Activated naive CD4-positive, alpha-beta T cell treated with anti-CD3 and anti-CD28 coated beads, Interleukin-2, amount 10 ng/mL, durations not matched to agents 7 days and 5 days (primary cell): Measurements from ENCODE around the gene LMNA.
"Not testable (repeated sequence)": the region's sequence is repeated elsewhere in the genome, so short reads cannot be mapped to it uniquely, and the experiment has no call there.

Experiments used
- CTCF ChIA-PET: fragments of 350-600 bp; sonication (Branson Sonifier 250); formaldehyde crosslinking; loops from one replicate; lab custom pipeline; 2021; ENCODE audit warnings: antibody characterized with exemption; lab: Charles Lee
- DNase-seq: peaks from one replicate; pipeline ENCODE4 v3.0.0-alpha.2; 2020
- H3K27ac Mint-ChIP-seq: one replicate; pipeline ENCODE4 v1.8.0; 2021; ENCODE audit warnings: mild to moderate bottlenecking, moderate library complexity, mixed read lengths
- H3K27me3 Mint-ChIP-seq: one replicate; pipeline ENCODE4 v1.8.0; 2021; ENCODE audit warnings: mild to moderate bottlenecking, mixed read lengths
- H3K36me3 Mint-ChIP-seq: one replicate; pipeline ENCODE4 v1.8.0; 2021; ENCODE audit warnings: mixed read lengths
- H3K4me1 Mint-ChIP-seq: one replicate; pipeline ENCODE4 v1.8.0; 2021; ENCODE audit warnings: mixed read lengths
- H3K4me3 Mint-ChIP-seq: one replicate; pipeline ENCODE4 v1.8.0; 2021; ENCODE audit warnings: mild to moderate bottlenecking, moderate library complexity, mixed read lengths
- H3K9me3 Mint-ChIP-seq: one replicate; pipeline ENCODE4 v1.8.0; 2021; ENCODE audit warnings: mixed read lengths

Gene LMNA

GRCh38 chr1:156114101-156114918 lies at the start of gene LMNA:
LMNA (plus strand) TSS chr1:156114711; CDS start chr1:156114919, 208 bp downstream.
- Mint-ChIP-seq H3K4me3 (peak within 1 kb of the TSS; percentile 76), H3K27ac (no peak within 1 kb of the TSS), H3K9me3 (no peaks in the 10 kb centered on the region), H3K36me3 (peaks cover 1% of the 10 kb centered on the region), H3K27me3 (peaks cover 91% of the 10 kb centered on the region), H3K4me1 (peaks cover 30% of the 10 kb centered on the region)
- DNase-seq = peak; percentile 65
- CTCF ChIA-PET = interaction anchor here (0.7 to 2.4 kb wide), 5 partner anchors 12 to 44 kb away, joined by 3 to 12 read pairs (median 7); no protein-coding TSS in a partner anchor

GRCh38 chr1:156065212-156065611 lies 49.3 kb upstream of the LMNA start:
- Mint-ChIP-seq H3K4me1 (peaks cover 8% of the 10 kb centered on the region), H3K27me3 (peaks cover 12% of the 10 kb centered on the region), H3K4me3 (no peak overlapping the region), H3K36me3 (no peaks in the 10 kb centered on the region), H3K27ac (no peak overlapping the region), H3K9me3 (no peaks in the 10 kb centered on the region)
- DNase-seq = no peak
- CTCF ChIA-PET = interaction anchor here (0.8 to 2.5 kb wide), 14 partner anchors 8 to 161 kb away, joined by 3 to 25 read pairs (median 4); no protein-coding TSS in a partner anchor

GRCh38 chr1:156065871-156066270 lies 48.6 kb upstream of the LMNA start:
- DNase-seq = no peak
- Mint-ChIP-seq H3K4me1 (peaks cover 8% of the 10 kb centered on the region), H3K36me3 (no peaks in the 10 kb centered on the region), H3K4me3 (no peak overlapping the region), H3K9me3 (no peaks in the 10 kb centered on the region), H3K27me3 (peaks cover 18% of the 10 kb centered on the region), H3K27ac (no peak overlapping the region)
- CTCF ChIA-PET = interaction anchor here (0.8 to 2.5 kb wide), 27 partner anchors 8 to 188 kb away, joined by 3 to 25 read pairs (median 5); partner anchors contain the start of genes KHDC4, LAMTOR2 and UBQLN4

GRCh38 chr1:156067262-156067661 lies 47.2 kb upstream of the LMNA start:
- no peak for DNase-seq
- Mint-ChIP-seq H3K27me3 (peaks cover 27% of the 10 kb centered on the region), H3K4me1 (peaks cover 8% of the 10 kb centered on the region), H3K36me3 (no peaks in the 10 kb centered on the region), H3K27ac (no peak overlapping the region), H3K9me3 (no peaks in the 10 kb centered on the region), H3K4me3 (no peak overlapping the region)
- CTCF ChIA-PET = interaction anchor here (0.8 to 2.5 kb wide), 15 partner anchors 8 to 132 kb away, joined by 3 to 25 read pairs (median 5); partner anchors contain the start of gene MEX3A

- Mint-ChIP-seq H3K36me3 (no peaks in the 10 kb centered on the region), H3K9me3 (no peaks in the 10 kb centered on the region)
Observed at GRCh38 chr1:156069490-156070455, 44.7 kb upstream of the LMNA start.

GRCh38 chr1:156070548-156070947 lies 44.0 kb upstream of the LMNA start:
- H3K9me3 Mint-ChIP-seq = no peaks in the 10 kb centered on the region
- H3K27me3 Mint-ChIP-seq = peaks cover 49% of the 10 kb centered on the region
- no peak overlapping the region for H3K27ac Mint-ChIP-seq
- H3K36me3 Mint-ChIP-seq = no peaks in the 10 kb centered on the region
- no peak overlapping the region for H3K4me3 Mint-ChIP-seq
- DNase-seq = no peak
- H3K4me1 Mint-ChIP-seq = peaks cover 10% of the 10 kb centered on the region
- CTCF ChIA-PET = no interaction called here

More at GRCh38 chr1:156069490-156070455, 44.7 kb upstream of the LMNA start:
- DNase-seq = no peak
- Mint-ChIP-seq H3K4me3 (no peak overlapping the region), H3K4me1 (peaks cover 8% of the 10 kb centered on the region), H3K27me3 (peaks cover 41% of the 10 kb centered on the region), H3K27ac (no peak overlapping the region)
- CTCF ChIA-PET = interaction anchor here (0.9 to 2.3 kb wide), 3 partner anchors 62 to 132 kb away, joined by 3 to 6 read pairs (median 3); no protein-coding TSS in a partner anchor

GRCh38 chr1:156071332-156071816 lies 43.1 kb upstream of the LMNA start:
- CTCF ChIA-PET, H3K36me3 Mint-ChIP-seq, H3K9me3 Mint-ChIP-seq, H3K4me3 Mint-ChIP-seq, DNase-seq, H3K27ac Mint-ChIP-seq: not testable (repeated sequence)
- Mint-ChIP-seq H3K27me3 (peaks cover 55% of the 10 kb centered on the region), H3K4me1 (peaks cover 11% of the 10 kb centered on the region)

- H3K4me1 Mint-ChIP-seq = peaks cover 6% of the 10 kb centered on the region
Observed at GRCh38 chr1:156072251-156072650, 42.3 kb upstream of the LMNA start.

GRCh38 chr1:156073110-156073687 lies 41.3 kb upstream of the LMNA start:
- no peak for DNase-seq
- H3K4me1 Mint-ChIP-seq = peaks cover 6% of the 10 kb centered on the region
- peaks cover 74% of the 10 kb centered on the region for H3K27me3 Mint-ChIP-seq
- H3K4me3 Mint-ChIP-seq = no peak overlapping the region
- no peaks in the 10 kb centered on the region for H3K9me3 Mint-ChIP-seq
- H3K27ac Mint-ChIP-seq = no peak overlapping the region
- H3K36me3 Mint-ChIP-seq = no peaks in the 10 kb centered on the region
- CTCF ChIA-PET = interaction anchor here (0.6 kb wide), 1 partner anchor 373 kb away, joined by 3 read pairs; no protein-coding TSS in a partner anchor

More at GRCh38 chr1:156072251-156072650, 42.3 kb upstream of the LMNA start:
- Mint-ChIP-seq H3K27ac (no peak overlapping the region), H3K4me3 (no peak overlapping the region), H3K27me3 (peaks cover 64% of the 10 kb centered on the region), H3K36me3 (no peaks in the 10 kb centered on the region), H3K9me3 (no peaks in the 10 kb centered on the region)
- DNase-seq = no peak
- CTCF ChIA-PET = no interaction called here

- Mint-ChIP-seq H3K27ac (no peak overlapping the region), H3K36me3 (no peaks in the 10 kb centered on the region), H3K4me3 (no peak overlapping the region), H3K4me1 (peaks cover 6% of the 10 kb centered on the region), H3K27me3 (peaks cover 79% of the 10 kb centered on the region), H3K9me3 (no peaks in the 10 kb centered on the region)
- CTCF ChIA-PET = interaction anchor here (0.6 kb wide), 1 partner anchor 372 kb away, joined by 3 read pairs; no protein-coding TSS in a partner anchor
- no peak for DNase-seq
Observed at GRCh38 chr1:156073740-156074139, 40.8 kb upstream of the LMNA start.

GRCh38 chr1:156074661-156075060 lies 39.9 kb upstream of the LMNA start:
- H3K4me3 Mint-ChIP-seq = no peak overlapping the region
- CTCF ChIA-PET = interaction anchor here (1.4 to 1.7 kb wide), 2 partner anchors 9 to 56 kb away, joined by 3 to 9 read pairs; no protein-coding TSS in a partner anchor
- H3K4me1 Mint-ChIP-seq = peaks cover 6% of the 10 kb centered on the region
- no peak overlapping the region for H3K27ac Mint-ChIP-seq
- H3K27me3 Mint-ChIP-seq = peaks cover 88% of the 10 kb centered on the region
- DNase-seq = no peak
- H3K9me3 Mint-ChIP-seq = no peaks in the 10 kb centered on the region
- no peaks in the 10 kb centered on the region for H3K36me3 Mint-ChIP-seq

GRCh38 chr1:156075162-156075561 lies 39.3 kb upstream of the LMNA start:
- H3K27me3 Mint-ChIP-seq = peaks cover 88% of the 10 kb centered on the region
- no peak overlapping the region for H3K27ac Mint-ChIP-seq

GRCh38 chr1:156075775-156076204 lies 38.7 kb upstream of the LMNA start:
- Mint-ChIP-seq H3K36me3 (no peaks in the 10 kb centered on the region), H3K4me1 (peaks cover 6% of the 10 kb centered on the region), H3K27me3 (peaks cover 88% of the 10 kb centered on the region), H3K27ac (no peak overlapping the region), H3K4me3 (no peak overlapping the region), H3K9me3 (no peaks in the 10 kb centered on the region)
- CTCF ChIA-PET = interaction anchor here (1.4 to 1.7 kb wide), 2 partner anchors 10 to 55 kb away, joined by 3 to 9 read pairs; no protein-coding TSS in a partner anchor
- no peak for DNase-seq

More at GRCh38 chr1:156075162-156075561, 39.3 kb upstream of the LMNA start:
- Mint-ChIP-seq H3K4me3 (no peak overlapping the region), H3K36me3 (no peaks in the 10 kb centered on the region), H3K9me3 (no peaks in the 10 kb centered on the region), H3K4me1 (peaks cover 6% of the 10 kb centered on the region)
- CTCF ChIA-PET = interaction anchor here (1.4 to 1.7 kb wide), 2 partner anchors 9 to 56 kb away, joined by 3 to 9 read pairs; no protein-coding TSS in a partner anchor
- DNase-seq = no peak
